Dermis blood vessel endothelial cell (primary cell): ENCODE data around the gene RPL9. TPM values are rescaled to one million over a fixed set of nuclear protein-coding genes. Genes with fewer than 3 reads are reported as not detected.
"Not testable (repeated sequence)": the region's sequence is repeated elsewhere in the genome, so short reads cannot be mapped to it uniquely, and the experiment has no call there.

Experiments used
- DNase-seq: peaks from one replicate; pipeline ENCODE4 v3.0.0; 2010
- total RNA-seq: library from RNA; depleted of rRNA; stranded (reverse); fragments of >200 nt; gene quantifications from 2 replicates; pipeline ENCODE4 v1.2.3, GENCODE V29; 2014

RPL9 gene
- total RNA-seq, 1 donor from 2014 or later = 3,299 TPM

DNA sequence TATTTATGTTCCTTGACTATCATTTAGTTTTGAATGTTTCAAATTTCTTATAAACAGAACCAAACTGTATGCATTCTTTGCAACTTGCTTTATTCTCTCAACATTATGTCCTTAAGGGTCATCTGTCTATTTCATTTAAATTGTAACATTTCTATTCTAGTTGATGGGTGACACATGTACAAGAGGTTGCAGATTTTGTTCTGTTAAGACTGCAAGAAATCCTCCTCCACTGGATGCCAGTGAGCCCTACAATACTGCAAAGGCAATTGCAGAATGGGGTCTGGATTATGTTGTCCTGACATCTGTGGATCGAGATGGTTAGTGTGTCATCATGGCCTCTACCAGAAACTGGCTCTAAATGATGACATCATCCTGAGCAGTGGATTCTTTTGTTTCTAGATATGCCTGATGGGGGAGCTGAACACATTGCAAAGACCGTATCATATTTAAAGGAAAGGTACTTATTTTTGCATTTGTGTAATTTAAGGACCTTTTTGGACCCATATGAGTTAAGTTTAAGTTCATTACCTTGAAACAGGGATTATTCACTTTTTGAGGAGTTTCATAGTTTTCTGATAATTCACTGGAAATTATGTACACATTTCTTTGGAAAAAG lies 6.3 kb upstream of the RPL9 start:
- peak; percentile 87 for DNase-seq

DNA sequence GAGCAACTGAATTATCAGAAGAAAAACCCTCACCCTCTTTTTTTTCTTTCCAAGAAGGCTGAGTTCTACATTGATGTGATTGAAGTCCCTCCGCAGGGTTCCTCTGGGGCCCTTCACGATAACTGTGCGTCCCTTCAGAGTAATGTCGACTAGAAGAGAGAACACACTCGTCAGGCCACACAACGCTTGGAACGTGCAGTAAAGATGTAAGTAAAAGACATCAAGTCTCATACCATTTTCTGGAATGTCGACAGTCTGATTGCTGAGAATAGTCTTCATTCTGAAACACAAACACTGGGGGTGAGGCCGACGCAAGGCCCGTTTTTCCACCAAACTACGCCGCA lies 589 bp downstream of the RPL9 start:
- DNase-seq = not testable (repeated sequence)

GRCh38 chr4:39456946-39457763 lies 1.6 kb downstream of the RPL9 start:
- no peak for DNase-seq

DNA sequence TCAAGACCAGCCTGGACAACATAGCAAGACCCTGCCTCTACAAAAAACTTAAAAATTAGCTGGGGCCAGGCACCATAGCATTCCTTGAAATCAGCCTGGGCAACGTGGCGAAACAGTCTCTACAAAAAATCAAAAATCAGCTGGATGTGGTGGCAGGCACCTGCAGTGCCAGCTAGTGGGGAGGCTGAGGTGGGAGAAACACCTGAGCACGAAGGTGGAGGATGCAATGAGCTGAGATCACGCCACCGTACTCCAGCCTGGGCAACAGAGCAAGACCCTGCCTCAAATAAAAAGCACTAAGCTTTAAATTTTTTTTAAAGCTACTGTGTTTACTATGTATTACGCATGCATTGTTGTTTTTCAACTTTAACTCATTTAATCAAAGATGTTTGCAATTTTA lies 3.2 kb downstream of the RPL9 start:
- DNase-seq = no peak

GRCh38 chr4:39453738-39454137 lies 5.0 kb downstream of the RPL9 start:
- DNase-seq = no peak

GRCh38 chr4:39452860-39453587 lies 5.7 kb downstream of the RPL9 start:
- no peak for DNase-seq

GRCh38 chr4:39452153-39452859 lies 6.4 kb downstream of the RPL9 start:
- DNase-seq = no peak

- no peak for DNase-seq
Measured at GRCh38 chr4:39451423-39452023, 7.2 kb downstream of the RPL9 start.

DNA sequence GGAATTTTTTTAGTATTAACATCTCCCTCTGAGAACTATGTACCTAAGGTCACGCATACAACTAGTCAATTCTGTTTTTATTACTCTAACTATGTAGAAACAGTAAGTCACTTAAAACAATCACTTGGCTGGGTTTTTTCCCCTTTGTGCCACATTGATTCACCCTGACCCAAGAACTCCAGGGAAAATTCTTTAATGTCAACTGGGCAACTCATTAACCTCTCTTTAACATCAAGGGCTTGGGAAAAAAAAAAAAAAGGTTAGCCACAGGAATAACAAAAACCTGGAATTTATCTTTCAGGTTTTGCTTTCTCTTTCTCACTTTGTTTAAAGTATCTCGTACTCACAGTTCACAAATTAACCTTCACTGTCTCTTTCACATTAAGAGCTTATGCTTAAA lies 8.1 kb downstream of the RPL9 start:
- DNase-seq = no peak

DNA sequence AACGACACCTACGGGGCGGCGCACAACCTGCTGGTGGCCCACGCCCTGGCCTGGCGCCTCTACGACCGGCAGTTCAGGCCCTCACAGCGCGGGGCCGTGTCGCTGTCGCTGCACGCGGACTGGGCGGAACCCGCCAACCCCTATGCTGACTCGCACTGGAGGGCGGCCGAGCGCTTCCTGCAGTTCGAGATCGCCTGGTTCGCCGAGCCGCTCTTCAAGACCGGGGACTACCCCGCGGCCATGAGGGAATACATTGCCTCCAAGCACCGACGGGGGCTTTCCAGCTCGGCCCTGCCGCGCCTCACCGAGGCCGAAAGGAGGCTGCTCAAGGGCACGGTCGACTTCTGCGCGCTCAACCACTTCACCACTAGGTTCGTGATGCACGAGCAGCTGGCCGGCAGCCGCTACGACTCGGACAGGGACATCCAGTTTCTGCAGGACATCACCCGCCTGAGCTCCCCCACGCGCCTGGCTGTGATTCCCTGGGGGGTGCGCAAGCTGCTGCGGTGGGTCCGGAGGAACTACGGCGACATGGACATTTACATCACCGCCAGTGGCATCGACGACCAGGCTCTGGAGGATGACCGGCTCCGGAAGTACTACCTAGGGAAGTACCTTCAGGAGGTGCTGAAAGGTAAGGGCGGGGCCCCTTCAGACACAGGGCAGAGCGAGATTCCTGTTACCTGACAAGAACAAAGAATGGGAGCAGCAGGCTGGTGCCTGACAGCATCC lies 11.7 kb downstream of the RPL9 start:
- peak; percentile 83 for DNase-seq

DNA sequence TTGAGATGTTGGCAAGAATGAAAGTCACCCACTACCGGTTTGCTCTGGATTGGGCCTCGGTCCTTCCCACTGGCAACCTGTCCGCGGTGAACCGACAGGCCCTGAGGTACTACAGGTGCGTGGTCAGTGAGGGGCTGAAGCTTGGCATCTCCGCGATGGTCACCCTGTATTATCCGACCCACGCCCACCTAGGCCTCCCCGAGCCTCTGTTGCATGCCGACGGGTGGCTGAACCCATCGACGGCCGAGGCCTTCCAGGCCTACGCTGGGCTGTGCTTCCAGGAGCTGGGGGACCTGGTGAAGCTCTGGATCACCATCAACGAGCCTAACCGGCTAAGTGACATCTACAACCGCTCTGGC lies 12.3 kb downstream of the RPL9 start:
- no peak for DNase-seq

- no peak for DNase-seq
Measured at GRCh38 chr4:39442998-39443397, 15.7 kb downstream of the RPL9 start.

GRCh38 chr4:39441593-39441992 lies 17.1 kb downstream of the RPL9 start:
- DNase-seq = no peak

- DNase-seq = peak; percentile 21
Measured at GRCh38 chr4:39435659-39436563, 22.8 kb downstream of the RPL9 start.

DNA sequence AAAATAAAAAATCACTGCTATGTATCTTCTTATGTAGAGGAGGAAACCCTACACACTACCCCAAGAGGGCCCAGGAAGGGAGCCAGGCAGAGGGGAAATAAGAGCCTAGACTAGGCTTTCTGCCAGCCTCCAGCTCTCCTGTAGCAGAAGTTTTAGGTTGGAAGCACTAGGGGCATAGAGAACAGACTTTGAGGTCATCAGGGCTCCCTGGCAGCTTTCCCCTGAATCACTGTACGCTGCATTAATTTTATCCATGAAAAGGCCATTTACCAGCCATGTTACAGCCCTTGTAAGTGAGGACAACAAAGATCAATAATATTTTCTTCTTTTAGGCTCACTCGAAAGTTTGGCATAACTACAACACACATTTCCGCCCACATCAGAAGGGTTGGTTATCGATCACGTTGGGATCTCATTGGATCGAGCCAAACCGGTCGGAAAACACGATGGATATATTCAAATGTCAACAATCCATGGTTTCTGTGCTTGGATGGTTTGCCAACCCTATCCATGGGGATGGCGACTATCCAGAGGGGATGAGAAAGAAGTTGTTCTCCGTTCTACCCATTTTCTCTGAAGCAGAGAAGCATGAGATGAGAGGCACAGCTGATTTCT lies 24.7 kb downstream of the RPL9 start:
- DNase-seq = no peak

- no peak for DNase-seq
Measured at GRCh38 chr4:39429476-39430334, 29.0 kb downstream of the RPL9 start.

GRCh38 chr4:39427520-39428114 lies 31.1 kb downstream of the RPL9 start:
- no peak for DNase-seq

- DNase-seq = no peak
Measured at GRCh38 chr4:39426728-39427127, 32.0 kb downstream of the RPL9 start.

GRCh38 chr4:39425297-39425696 lies 33.4 kb downstream of the RPL9 start:
- DNase-seq = not testable (repeated sequence)
